C4-2B (cell line): ENCODE results near the gene SNRNP200.

Source experiments
- ZFX ChIP-seq: fragments of 450-650 bp; IDR thresholded peaks from 2 replicates; pipeline ENCODE4 v1.6.1; 2017
- TF ChIP-seq, protein P1 (sequence below): fragments of 450-650 bp; conservative IDR thresholded peaks from 2 replicates; pipeline ENCODE4 v1.5.1; 2017; ENCODE audit warnings: mild to moderate bottlenecking

DNA sequence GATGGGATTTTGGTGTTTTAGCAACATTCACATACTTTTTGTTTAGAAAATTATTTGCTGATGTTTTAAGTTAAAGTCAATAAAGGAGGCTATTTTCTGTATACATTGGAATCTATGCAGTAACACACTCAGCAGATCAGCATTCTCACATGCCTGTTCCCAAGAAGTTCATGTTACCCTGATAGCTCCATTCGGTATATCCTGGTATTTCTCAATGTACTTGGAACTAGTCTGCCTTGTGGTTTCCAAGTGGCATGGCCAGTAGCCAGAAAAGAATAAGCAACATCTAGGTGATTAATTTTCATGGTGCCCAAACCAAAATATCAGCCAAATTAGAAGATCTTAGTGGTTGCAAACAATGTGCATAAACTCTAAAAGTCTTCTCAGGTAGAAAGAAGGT is 25.1 kb upstream of the SNRNP200 start:
- TF ChIP-seq, protein P1, sequence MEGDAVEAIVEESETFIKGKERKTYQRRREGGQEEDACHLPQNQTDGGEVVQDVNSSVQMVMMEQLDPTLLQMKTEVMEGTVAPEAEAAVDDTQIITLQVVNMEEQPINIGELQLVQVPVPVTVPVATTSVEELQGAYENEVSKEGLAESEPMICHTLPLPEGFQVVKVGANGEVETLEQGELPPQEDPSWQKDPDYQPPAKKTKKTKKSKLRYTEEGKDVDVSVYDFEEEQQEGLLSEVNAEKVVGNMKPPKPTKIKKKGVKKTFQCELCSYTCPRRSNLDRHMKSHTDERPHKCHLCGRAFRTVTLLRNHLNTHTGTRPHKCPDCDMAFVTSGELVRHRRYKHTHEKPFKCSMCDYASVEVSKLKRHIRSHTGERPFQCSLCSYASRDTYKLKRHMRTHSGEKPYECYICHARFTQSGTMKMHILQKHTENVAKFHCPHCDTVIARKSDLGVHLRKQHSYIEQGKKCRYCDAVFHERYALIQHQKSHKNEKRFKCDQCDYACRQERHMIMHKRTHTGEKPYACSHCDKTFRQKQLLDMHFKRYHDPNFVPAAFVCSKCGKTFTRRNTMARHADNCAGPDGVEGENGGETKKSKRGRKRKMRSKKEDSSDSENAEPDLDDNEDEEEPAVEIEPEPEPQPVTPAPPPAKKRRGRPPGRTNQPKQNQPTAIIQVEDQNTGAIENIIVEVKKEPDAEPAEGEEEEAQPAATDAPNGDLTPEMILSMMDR: no peak
- no peak for TF ChIP-seq ZFX
